K562 (cell line): ENCODE data around the gene UNC45B. TPM values are rescaled to one million over a fixed set of nuclear protein-coding genes. Genes with fewer than 3 reads are reported as not detected.

Source experiments
- ATAC-seq: fragments of 200-7000 bp; cut with Tn5 transposase; 3 replicates; pipeline ENCODE4 v1.9.1; 2020; ENCODE audit warnings: moderate library complexity
- BruUV-seq: library from RNA; stranded (reverse); fragments of 400-500 nt; replicated peaks from 2 replicates; lab custom pipeline; 2021; lab: Mats Ljungman, UMichigan
- CTCF ChIA-PET: fragments of 300-600 bp; formaldehyde crosslinking; extraction: SDS; loops from one replicate; lab custom pipeline; 2021; ENCODE audit warnings: low intra/inter-chr PET ratio; lab: Yijun Ruan, JAX
- POLR2A ChIA-PET: fragments of 300-600, 350-650 bp; sonication (Branson Sonifier 250); formaldehyde crosslinking; extraction: SDS; loops from one replicate; lab custom pipeline; 2021; ENCODE audit warnings: antibody characterized with exemption, inconsistent platforms; lab: Yijun Ruan, JAX
- DNase-seq, 4 experiments: peaks; one replicate each; pipeline versions ENCODE4 v3.0.0 to v3.0.0-alpha.2; 2011 to 2018; ENCODE audit warnings: low spot score in 3 of 4, mixed read lengths in 3 of 4; ENCODE audit errors: extremely low read depth in 1 of 4
- FAIRE-seq: peaks from 2 replicates; lab custom pipeline; 2011; peaks lifted over from hg19 to GRCh38; lab: Jason Lieb, UNC
- H2AFZ ChIP-seq: 2 replicates; pipeline ENCODE4 v1.6.0; 2011; ENCODE audit warnings: low read depth, low read length, control low read depth, inconsistent platforms
- H3K27ac ChIP-seq: fragments of 200-600 bp; 3 replicates; pipeline ENCODE4 v1.8.0; 2011; ENCODE audit warnings: low read depth, mild to moderate bottlenecking, control low read depth, inconsistent platforms, low read length, moderate library complexity, mixed read lengths; ENCODE audit errors: extremely low read depth
- H3K27me3 ChIP-seq, 2 experiments: fragments of 300-600 bp in 1 of 2; 2 replicates in 1 of 2; 3 replicates in 1 of 2; pipeline versions ENCODE4 v1.6.0 to v1.8.0; 2011; ENCODE audit warnings: inconsistent platforms in 2 of 2, low read length in 2 of 2, mild to moderate bottlenecking in 1 of 2, mixed read lengths in 1 of 2, moderate library complexity in 1 of 2; ENCODE audit not compliant: control insufficient read depth in 2 of 2, insufficient read depth in 2 of 2
- H3K36me3 ChIP-seq: fragments of 300-600 bp; 3 replicates; pipeline ENCODE4 v1.8.0; 2011; ENCODE audit warnings: mild to moderate bottlenecking, low read length, inconsistent platforms; ENCODE audit not compliant: control insufficient read depth, insufficient read depth
- H3K4me1 ChIP-seq, 2 experiments: fragments of 200-600 bp in 1 of 2; replicated peaks in 1 of 2; 2 replicates in 1 of 2; 3 replicates in 1 of 2; pipeline versions ENCODE4 v1.5.1 to v1.8.0; 2011; ENCODE audit warnings: inconsistent platforms in 2 of 2, low read length in 2 of 2, mild to moderate bottlenecking in 1 of 2, mixed read lengths in 1 of 2, moderate library complexity in 1 of 2; ENCODE audit not compliant: control insufficient read depth in 2 of 2, insufficient read depth in 2 of 2
- H3K4me2 ChIP-seq: 2 replicates; pipeline ENCODE4 v1.6.1; 2011; ENCODE audit warnings: low read length, control low read depth, inconsistent platforms, mixed read lengths; ENCODE audit not compliant: insufficient read depth
- H3K4me3 ChIP-seq: fragments of 200-600 bp; sonication (generic), shearing (Covaris generic); 2 replicates; pipeline ENCODE4 v1.5.1; 2016; ENCODE audit warnings: control low read depth, inconsistent platforms
- H3K79me2 ChIP-seq: fragments of 200-600 bp; 3 replicates; pipeline ENCODE4 v1.8.0; 2011; ENCODE audit warnings: low read length, inconsistent platforms; ENCODE audit not compliant: control insufficient read depth, insufficient read depth
- H3K9ac ChIP-seq, 2 experiments: 2 replicates each; pipeline versions ENCODE4 v1.6.0 to v1.6.1; 2011; ENCODE audit warnings: low read depth in 2 of 2, low read length in 2 of 2, control low read depth in 1 of 2, inconsistent platforms in 1 of 2, mild to moderate bottlenecking in 1 of 2, mixed read lengths in 1 of 2; ENCODE audit not compliant: insufficient read depth in 1 of 2
- H3K9me1 ChIP-seq: one replicate; pipeline ENCODE4 v1.6.0; 2011; ENCODE audit warnings: inconsistent platforms, mild to moderate bottlenecking, low read length, moderate library complexity; ENCODE audit not compliant: control insufficient read depth, insufficient read depth
- H3K9me3 ChIP-seq: replicated peaks from 2 replicates; pipeline ENCODE4 v1.5.1; 2011; ENCODE audit warnings: low read depth, low read length, inconsistent platforms; ENCODE audit not compliant: control insufficient read depth, insufficient read depth
- H4K20me1 ChIP-seq: replicated peaks from 2 replicates; pipeline ENCODE4 v1.6.1; 2011; ENCODE audit warnings: low read length, inconsistent platforms, mixed read lengths; ENCODE audit not compliant: control insufficient read depth, insufficient read depth
- BMI1 ChIP-seq: fragments of 150-350 bp; IDR thresholded peaks from 2 replicates; pipeline ENCODE4 v1.6.1; 2014; ENCODE audit warnings: low read length
- CHCHD3 ChIP-seq: fragments of 250-450 bp; sonication (Bioruptor Pico); IDR thresholded peaks from 2 replicates; pipeline ENCODE4 v2.1.2; 2022; ENCODE audit warnings: mild to moderate bottlenecking
- CTCF ChIP-seq, 3 experiments: IDR thresholded peaks in 2 of 3; conservative IDR thresholded peaks in 1 of 3; 2 replicates each; pipeline ENCODE4 v1.5.1; 2011 to 2012; ENCODE audit warnings: low read length in 3 of 3, mild to moderate bottlenecking in 3 of 3, control low read depth in 2 of 3, improper control_type of control experiment in 1 of 3, inconsistent platforms in 1 of 3, low read depth in 1 of 3, mixed read lengths in 1 of 3, moderate library complexity in 1 of 3; ENCODE audit not compliant: insufficient read depth in 2 of 3
- KLF13 ChIP-seq: fragments of 450-650 bp; IDR thresholded peaks from 2 replicates; pipeline ENCODE4 v1.6.1; 2016; ENCODE audit warnings: missing genetic modification characterization, low read depth, mild to moderate bottlenecking, missing compliant biosample characterization, moderate library complexity, borderline replicate concordance
- NFRKB ChIP-seq: fragments of 450-650 bp; IDR thresholded peaks from 2 replicates; pipeline ENCODE4 v1.6.1; 2016; ENCODE audit warnings: low read depth
- RAD21 ChIP-seq, 2 experiments: fragments of 250-450 bp in 1 of 2; fragments of 450-650 bp in 1 of 2; sonication (Bioruptor Pico) in 1 of 2; formaldehyde crosslinking in 1 of 2; IDR thresholded peaks in 1 of 2; conservative IDR thresholded peaks in 1 of 2; 2 replicates each; pipeline versions ENCODE4 v1.4.0 to v1.8.0; 2020 to 2022; ENCODE audit warnings: mild to moderate bottlenecking in 2 of 2, moderate library complexity in 1 of 2
- REST ChIP-seq, 2 experiments: fragments of 450-650 bp; formaldehyde crosslinking in 1 of 2; IDR thresholded peaks; 2 replicates each; pipeline versions ENCODE4 v1.4.0 to v1.6.1; 2014 to 2020; ENCODE audit warnings: mild to moderate bottlenecking in 2 of 2, borderline replicate concordance in 1 of 2, low read depth in 1 of 2
- ZKSCAN1 ChIP-seq: fragments of 150-350 bp; IDR thresholded peaks from 2 replicates; pipeline ENCODE4 v1.6.1; 2016; ENCODE audit warnings: low read depth, low read length
- ZNF277 ChIP-seq: fragments of 250-450 bp; sonication (Bioruptor Pico); IDR thresholded peaks from 2 replicates; pipeline ENCODE4 v1.8.0; 2022; ENCODE audit warnings: inconsistent platforms, mild to moderate bottlenecking, moderate library complexity, borderline replicate concordance
- in situ Hi-C: fragments of 300-500 bp; cut with MboI; formaldehyde crosslinking; loops from 4 replicates; pipeline ENCODE4 v1.15.0; 2018; ENCODE audit warnings: inconsistent platforms, mixed read lengths
- intact Hi-C: fragments of 100-400 bp; cut with micrococcal nuclease; formaldehyde crosslinking; loops from 2 replicates; pipeline ENCODE4 v1.14.2; 2022
- polyA plus RNA-seq, 8 experiments: library from polyadenylated mRNA; depleted of rRNA in 4 of 8; stranded (reverse) in 5 of 8; unstranded in 3 of 8; fragments of >200 nt; fragmentation: Nextera tagmentation in 2 of 8; fragmentation: Illumina TruSeq in 1 of 8; extraction: Ambion mirVana in 2 of 8; extraction: Trizol in 1 of 8; gene quantifications; 2 replicates each; pipeline versions ENCODE4 v1.2.1 to v1.2.3, GENCODE V29; 2011 to 2014; ENCODE audit warnings: inconsistent platforms in 1 of 8, missing spikeins in 1 of 8
- total RNA-seq, 7 experiments: library from RNA; depleted of rRNA in 6 of 7; stranded (reverse); fragments of >200 nt in 6 of 7; fragmentation: Illumina TruSeq in 2 of 7; extraction: Trizol in 2 of 7; gene quantifications; 2 replicates each; pipeline versions ENCODE4 v1.2.1 to v1.2.3, GENCODE V29; 2011 to 2021; ENCODE audit warnings: low replicate concordance in 1 of 7

The UNC45B gene
- total and polyA plus RNA-seq, 9 of the 15 experiments (the other 6 are each of a cell fraction or from before 2014, with no cell fraction given) = not detected

- FAIRE-seq (no peak), DNase-seq (no peak), ATAC-seq (no peak)
- Histone ChIP-seq H3K4me1 (peaks cover 12 to 20% of the 10 kb centered on the region in 2 experiments; a peak in 4 of 5 replicates), H3K27me3 (peaks cover 0 to 7% of the 10 kb centered on the region in 2 experiments; a peak in 2 of 5 replicates), H3K9ac (no peak overlapping the region), H3K36me3 (peaks cover 22% of the 10 kb centered on the region; the same call in 2 of the 3 replicates), H3K4me3 (no peak overlapping the region), H3K9me3 (no peaks in the 10 kb centered on the region), H3K4me2 (no peak overlapping the region), H4K20me1 (no peaks in the 10 kb centered on the region), H3K79me2 (peaks cover 21% of the 10 kb centered on the region), H3K9me1 (no peaks in the 10 kb centered on the region), H3K27ac (no peak overlapping the region), H2AFZ (no peak overlapping the region)
- intact Hi-C loops = loop anchor here (5.0 kb wide), 1 partner anchor 576 kb away; no protein-coding TSS in a partner anchor
- ChIA-PET POLR2A (interaction anchor here (0.7 to 1.4 kb wide), 4 partner anchors 117 to 394 kb away, joined by 3 read pairs; no protein-coding TSS in a partner anchor), CTCF (interaction anchor here (4.5 kb wide), 1 partner anchor 120 kb away, joined by 49 read pairs; no protein-coding TSS in a partner anchor)
- in situ Hi-C loops = loop anchor here (10.0 kb wide), 1 partner anchor 583 kb away; no protein-coding TSS in a partner anchor
- TF ChIP-seq CHCHD3 (no peak), RAD21 (CRISPR knock-in tag; conservative IDR thresholded peaks at IDR 0.05 in 1 of 2, IDR thresholded peaks at IDR 0.05 in 1 of 2) (0 out of 4 replicates have a peak, but pooled peaks of 1 of the 2 experiments have one; percentile 19), KLF13 (tag) (no peak), ZNF277 (CRISPR knock-in tag) (no peak), BMI1 (no peak), CTCF (IDR thresholded peaks at IDR 0.05 in 2 of 3, conservative IDR thresholded peaks at IDR 0.05 in 1 of 3; ENCODE audit: insufficient read depth in 2 of 3, low read depth in 1 of 3, low read length in 3 of 3) (peak; percentile 9 to 43 (median 29); a peak in 2 of 6 replicates), NFRKB (no peak), ZKSCAN1 (peak; percentile 52; the same call in 1 of the 2 replicates), REST (IDR thresholded peaks at IDR 0.05; ENCODE audit: borderline replicate concordance) (peak; percentile 8; the same call in 1 of the 2 replicates), REST (CRISPR knock-in tag; IDR thresholded peaks at IDR 0.05; ENCODE audit: low read depth) (no peak)
- BruUV-seq = no TSS peak
These were observed 29.6 kb upstream of the UNC45B start for GRCh38 chr17:35117984-35118383.
